ENCODE measurements around the gene VWA2.

DNA sequence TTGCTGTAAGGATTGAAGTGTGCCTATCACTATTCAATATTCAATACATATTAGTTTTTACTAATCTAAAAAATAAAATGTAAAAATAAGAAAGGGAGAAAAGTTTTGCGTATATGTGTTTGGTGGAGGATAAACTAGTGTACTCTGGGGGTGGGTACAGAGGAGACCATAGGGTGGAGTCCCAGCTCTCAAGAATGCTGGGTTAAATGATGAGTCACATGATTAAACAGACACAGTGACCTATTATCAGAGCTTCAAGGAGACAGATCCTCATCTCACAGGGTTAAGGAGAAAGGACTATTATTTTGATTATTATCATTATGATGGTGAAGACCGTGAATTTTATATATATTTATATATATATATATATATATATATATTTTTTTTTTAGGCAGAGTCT is 87.7 kb downstream of the VWA2 start:
- TF ChIP-seq POLR2A (IDR thresholded peaks at IDR 0.05) (no peak), CTCF (IDR thresholded peaks at IDR 0.05 in 4 of 5, conservative IDR thresholded peaks at IDR 0.05 in 1 of 5) (no peak)
